Measurements from ENCODE around the gene ARHGEF16. TPM values are rescaled to one million over a fixed set of nuclear protein-coding genes. Genes with fewer than 3 reads are reported as not detected.

The ARHGEF16 gene
- total RNA-seq, 4 donors from 2014 or later, result 0.17 to 19.6 (median 2.0) TPM

DNA sequence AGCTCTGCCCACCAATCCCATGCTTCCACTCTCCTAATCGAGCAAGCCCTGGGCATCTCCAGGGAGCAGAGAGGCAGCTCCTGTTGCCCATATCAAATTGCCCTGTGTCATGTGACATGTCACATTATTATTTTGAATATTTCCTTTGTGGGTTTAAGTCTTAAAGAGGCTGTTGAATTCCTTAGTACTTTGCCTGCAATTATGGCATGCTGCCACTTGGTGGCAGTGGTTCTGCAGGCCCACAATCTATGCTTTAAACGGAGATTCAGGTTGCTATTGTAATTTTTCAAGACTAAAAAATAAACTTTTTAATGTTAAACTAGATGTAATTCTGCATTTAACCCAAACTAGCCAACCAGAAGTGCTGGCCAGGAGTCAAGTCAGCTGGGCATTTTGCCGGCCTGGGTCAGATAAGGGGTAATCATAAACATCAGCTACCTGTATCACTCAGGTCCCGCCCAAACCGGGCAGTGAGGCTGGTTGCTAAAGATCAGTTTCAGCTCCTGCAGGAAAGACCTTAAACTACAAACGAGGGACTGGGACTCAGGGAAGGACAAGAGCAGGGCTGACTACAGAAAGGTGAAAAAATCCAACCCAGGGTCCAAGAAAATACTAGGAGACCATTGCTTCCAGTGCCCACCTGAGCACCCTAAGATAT is 37.3 kb upstream of the ARHGEF16 start:
- TF ChIP-seq, protein P1, sequence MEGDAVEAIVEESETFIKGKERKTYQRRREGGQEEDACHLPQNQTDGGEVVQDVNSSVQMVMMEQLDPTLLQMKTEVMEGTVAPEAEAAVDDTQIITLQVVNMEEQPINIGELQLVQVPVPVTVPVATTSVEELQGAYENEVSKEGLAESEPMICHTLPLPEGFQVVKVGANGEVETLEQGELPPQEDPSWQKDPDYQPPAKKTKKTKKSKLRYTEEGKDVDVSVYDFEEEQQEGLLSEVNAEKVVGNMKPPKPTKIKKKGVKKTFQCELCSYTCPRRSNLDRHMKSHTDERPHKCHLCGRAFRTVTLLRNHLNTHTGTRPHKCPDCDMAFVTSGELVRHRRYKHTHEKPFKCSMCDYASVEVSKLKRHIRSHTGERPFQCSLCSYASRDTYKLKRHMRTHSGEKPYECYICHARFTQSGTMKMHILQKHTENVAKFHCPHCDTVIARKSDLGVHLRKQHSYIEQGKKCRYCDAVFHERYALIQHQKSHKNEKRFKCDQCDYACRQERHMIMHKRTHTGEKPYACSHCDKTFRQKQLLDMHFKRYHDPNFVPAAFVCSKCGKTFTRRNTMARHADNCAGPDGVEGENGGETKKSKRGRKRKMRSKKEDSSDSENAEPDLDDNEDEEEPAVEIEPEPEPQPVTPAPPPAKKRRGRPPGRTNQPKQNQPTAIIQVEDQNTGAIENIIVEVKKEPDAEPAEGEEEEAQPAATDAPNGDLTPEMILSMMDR (IDR thresholded peaks at IDR 0.05; ENCODE audit: low read depth), result no peak

GRCh38 chr1:3417934-3418333 is 36.5 kb upstream of the ARHGEF16 start:
- TF ChIP-seq, protein P1 (IDR thresholded peaks at IDR 0.05; ENCODE audit: low read depth), result no peak

GRCh38 chr1:3418600-3418999 is 35.9 kb upstream of the ARHGEF16 start:
- TF ChIP-seq, protein P1 (IDR thresholded peaks at IDR 0.05; ENCODE audit: low read depth), result no peak

DNA sequence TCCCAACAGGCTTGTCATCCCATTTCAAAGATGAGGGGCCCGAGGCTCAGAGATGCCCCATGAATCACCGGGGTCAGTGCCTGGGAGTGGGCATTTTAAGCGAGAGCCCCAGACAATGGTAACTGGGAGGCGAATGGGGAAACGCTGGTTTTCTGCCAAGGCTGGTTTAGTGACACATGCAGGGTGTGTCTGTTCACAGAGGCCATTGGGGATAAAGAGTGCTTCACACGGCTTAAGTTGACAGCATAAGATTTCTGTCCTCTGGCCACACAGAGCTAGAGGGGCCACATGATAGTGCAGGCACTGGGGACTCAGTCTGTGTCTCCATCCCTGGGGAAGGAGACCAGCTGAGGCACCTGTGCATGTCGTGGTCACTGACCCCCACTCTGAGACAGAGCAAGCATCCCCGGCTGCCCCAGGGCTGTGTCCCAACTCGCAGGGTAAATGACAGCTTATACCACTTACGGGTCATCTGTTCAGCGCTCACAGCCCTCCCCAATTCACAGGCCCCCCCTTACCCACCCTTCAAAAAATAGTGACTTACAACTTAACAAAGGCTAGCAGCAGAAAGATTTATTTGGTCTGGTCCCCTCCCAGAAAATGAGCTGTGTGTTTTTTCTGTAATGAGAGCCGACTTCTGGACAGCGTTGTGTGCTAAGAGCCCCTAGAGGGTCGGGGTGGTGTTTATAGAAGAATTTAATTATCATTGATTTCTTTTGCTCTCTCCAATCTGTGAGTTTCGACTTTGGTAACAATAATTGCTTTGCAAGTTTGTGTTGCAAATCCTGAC is 34.9 kb upstream of the ARHGEF16 start:
- TF ChIP-seq, protein P1 (IDR thresholded peaks at IDR 0.05; ENCODE audit: low read depth), result no peak

GRCh38 chr1:3420218-3420951 is 34.1 kb upstream of the ARHGEF16 start:
- TF ChIP-seq, protein P1 (IDR thresholded peaks at IDR 0.05; ENCODE audit: low read depth), result no peak

DNA sequence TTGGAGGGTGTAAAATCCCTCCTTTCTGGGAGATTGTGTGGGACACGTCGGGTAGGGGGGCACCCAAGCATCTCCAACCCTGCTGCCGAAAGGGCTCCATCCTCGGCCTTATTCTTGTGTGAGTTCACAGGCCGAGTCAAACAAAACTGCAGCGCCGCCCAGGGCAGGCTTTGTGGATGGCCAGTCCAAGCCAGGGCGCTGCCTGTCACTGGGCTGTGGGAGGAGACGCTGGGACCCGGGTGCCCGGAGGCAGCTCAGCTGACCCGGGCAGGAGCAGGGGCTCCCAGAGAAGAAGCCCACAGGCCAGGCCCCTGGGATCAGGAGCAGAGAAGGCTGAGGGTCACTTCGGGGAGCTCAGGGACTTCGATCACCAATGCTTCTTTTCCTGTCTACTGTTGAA is 31.8 kb upstream of the ARHGEF16 start:
- TF ChIP-seq, protein P1 (IDR thresholded peaks at IDR 0.05; ENCODE audit: low read depth), result no peak

All from subcutaneous adipose tissue (tissue), 4 donors.